ENCODE data around the gene TM4SF4.

The TM4SF4 gene

GRCh38 chr3:149455989-149456388 lies 18.5 kb upstream of the TM4SF4 start:
- DNase-seq: no peak

GRCh38 chr3:149459491-149460059 lies 14.9 kb upstream of the TM4SF4 start:
- DNase-seq: no peak

GRCh38 chr3:149460117-149460516 lies 14.4 kb upstream of the TM4SF4 start:
- DNase-seq: no peak

- no peak for DNase-seq
Measured at GRCh38 chr3:149462051-149462450, 12.4 kb upstream of the TM4SF4 start.

GRCh38 chr3:149462581-149463011 lies 11.9 kb upstream of the TM4SF4 start:
- DNase-seq: no peak

GRCh38 chr3:149463921-149464320 lies 10.6 kb upstream of the TM4SF4 start:
- DNase-seq: no peak

GRCh38 chr3:149464542-149465328 lies 9.8 kb upstream of the TM4SF4 start:
- no peak for DNase-seq

- DNase-seq: no peak
Measured at GRCh38 chr3:149465351-149465883, 9.1 kb upstream of the TM4SF4 start.

GRCh38 chr3:149466192-149466591 lies 8.3 kb upstream of the TM4SF4 start:
- no peak for DNase-seq

GRCh38 chr3:149468504-149469212 lies 5.8 kb upstream of the TM4SF4 start:
- DNase-seq: no peak

GRCh38 chr3:149470381-149470780 lies 4.1 kb upstream of the TM4SF4 start:
- DNase-seq: no peak

- DNase-seq: no peak
Measured at GRCh38 chr3:149472030-149472797, 2.3 kb upstream of the TM4SF4 start.

- DNase-seq: no peak
Measured at GRCh38 chr3:149473357-149474249, 894 bp upstream of the TM4SF4 start.

- no peak for DNase-seq
Measured at GRCh38 chr3:149475451-149476060, 1.1 kb downstream of the TM4SF4 start.

GRCh38 chr3:149476225-149476624 lies 1.7 kb downstream of the TM4SF4 start:
- DNase-seq: no peak

GRCh38 chr3:149479621-149480325 lies 5.3 kb downstream of the TM4SF4 start:
- no peak for DNase-seq

- DNase-seq: peak; percentile 42
Measured at GRCh38 chr3:149480326-149481017, 6.0 kb downstream of the TM4SF4 start.

GRCh38 chr3:149481056-149481455 lies 6.6 kb downstream of the TM4SF4 start:
- DNase-seq: no peak

GRCh38 chr3:149481491-149481890 lies 7.0 kb downstream of the TM4SF4 start:
- DNase-seq: no peak

GRCh38 chr3:149486726-149487125 lies 12.2 kb downstream of the TM4SF4 start:
- no peak for DNase-seq
